ENCODE measurements around the gene CLK3. TPM values are rescaled to one million over a fixed set of nuclear protein-coding genes. Genes with fewer than 3 reads are reported as not detected.

The CLK3 gene
- total and polyA plus RNA-seq, 2 donors (not counting 3 experiments of a cell fraction or from before 2014, with no cell fraction given): 75.5 to 121 TPM

DNA sequence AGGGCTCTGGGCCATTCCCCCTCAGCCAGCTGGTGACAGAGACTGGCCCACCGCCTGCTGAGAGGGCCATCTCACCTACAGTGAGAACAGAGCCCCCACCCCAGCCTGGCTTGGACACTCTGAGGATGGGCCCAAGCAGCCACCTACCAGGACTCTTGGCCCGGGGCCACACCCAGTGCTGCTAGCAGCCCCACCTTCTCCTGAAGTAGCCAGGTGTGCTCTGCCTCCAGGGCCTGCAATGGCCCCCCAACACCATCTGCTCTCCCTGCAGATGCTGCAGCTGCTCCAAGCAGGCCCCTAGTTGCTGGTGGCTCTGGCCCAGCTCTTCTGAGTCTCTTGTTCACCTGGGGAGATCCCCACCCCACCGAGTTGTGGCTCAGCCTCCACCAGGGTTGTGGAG lies 6.8 kb upstream of the CLK3 start:
- intact Hi-C loops (cut with micrococcal nuclease) (no loop called here), dilution Hi-C loops (cut with MboI; ENCODE audit: extremely low pct_ligation_motif_present, low sequenced_read_pairs) (no loop called here)
- ChIA-PET POLR2A (no interaction called here), CTCF (interaction anchor here (1.0 to 1.4 kb wide), 2 partner anchors 13 to 19 kb away, joined by 5 to 6 read pairs; no protein-coding TSS in a partner anchor)
- Histone ChIP-seq H3K4me1 (ENCODE audit: control insufficient read depth, extremely low read depth, insufficient read depth, low read length) (no peaks in the 10 kb centered on the region), H3K9ac (replicated peaks; ENCODE audit: extremely low read depth, insufficient read depth, low read length) (no peak overlapping the region), H4K20me1 (replicated peaks; ENCODE audit: control insufficient read depth, extremely low read depth, insufficient read depth, low read length) (no peaks in the 10 kb centered on the region), H3K79me2 (ENCODE audit: control insufficient read depth, insufficient read depth, low read length) (no peaks in the 10 kb centered on the region), H3K4me3 (replicated peaks in 1 of 3; ENCODE audit: insufficient read depth in 1 of 3, low read depth in 1 of 3, low read length in 3 of 3) (no peak overlapping the region), H2AFZ (ENCODE audit: low read depth, low read length) (no peak overlapping the region), H3K4me2 (ENCODE audit: insufficient read depth, low read length) (no peak overlapping the region), H3K27me3 (ENCODE audit: control insufficient read depth in 2 of 2, insufficient read depth in 2 of 2, low read length in 2 of 2) (no peaks in the 10 kb centered on the region), H3K36me3 (ENCODE audit: control insufficient read depth in 2 of 2, extremely low read depth in 1 of 2, insufficient read depth in 2 of 2, low read length in 2 of 2) (no peaks in the 10 kb centered on the region), H3K9me1 (replicated peaks; ENCODE audit: control insufficient read depth, extremely low read depth, insufficient read depth, low read length) (no peaks in the 10 kb centered on the region), H3K9me3 (replicated peaks; ENCODE audit: control insufficient read depth, insufficient read depth, low read length) (no peaks in the 10 kb centered on the region), H3K27ac (ENCODE audit: insufficient read depth, low read depth, low read length) (no peak overlapping the region)
- FAIRE-seq (no peak), DNase-seq (ENCODE audit: low read depth, low spot score) (no peak)
- no peak for TF ChIP-seq JUN (IDR thresholded peaks at IDR 0.05; ENCODE audit: borderline replicate concordance, insufficient read depth, insufficient read length, low read depth)
- TF ChIP-seq, protein P1, sequence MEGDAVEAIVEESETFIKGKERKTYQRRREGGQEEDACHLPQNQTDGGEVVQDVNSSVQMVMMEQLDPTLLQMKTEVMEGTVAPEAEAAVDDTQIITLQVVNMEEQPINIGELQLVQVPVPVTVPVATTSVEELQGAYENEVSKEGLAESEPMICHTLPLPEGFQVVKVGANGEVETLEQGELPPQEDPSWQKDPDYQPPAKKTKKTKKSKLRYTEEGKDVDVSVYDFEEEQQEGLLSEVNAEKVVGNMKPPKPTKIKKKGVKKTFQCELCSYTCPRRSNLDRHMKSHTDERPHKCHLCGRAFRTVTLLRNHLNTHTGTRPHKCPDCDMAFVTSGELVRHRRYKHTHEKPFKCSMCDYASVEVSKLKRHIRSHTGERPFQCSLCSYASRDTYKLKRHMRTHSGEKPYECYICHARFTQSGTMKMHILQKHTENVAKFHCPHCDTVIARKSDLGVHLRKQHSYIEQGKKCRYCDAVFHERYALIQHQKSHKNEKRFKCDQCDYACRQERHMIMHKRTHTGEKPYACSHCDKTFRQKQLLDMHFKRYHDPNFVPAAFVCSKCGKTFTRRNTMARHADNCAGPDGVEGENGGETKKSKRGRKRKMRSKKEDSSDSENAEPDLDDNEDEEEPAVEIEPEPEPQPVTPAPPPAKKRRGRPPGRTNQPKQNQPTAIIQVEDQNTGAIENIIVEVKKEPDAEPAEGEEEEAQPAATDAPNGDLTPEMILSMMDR (IDR thresholded peaks at IDR 0.05; ENCODE audit: extremely low read depth in 1 of 2, insufficient read depth in 1 of 2, low read depth in 1 of 2, low read length in 2 of 2): no peak
- TF ChIP-seq POLR2A (IDR thresholded peaks at IDR 0.05; ENCODE audit: low read depth, low read length): no peak
- TF ChIP-seq, protein P2, sequence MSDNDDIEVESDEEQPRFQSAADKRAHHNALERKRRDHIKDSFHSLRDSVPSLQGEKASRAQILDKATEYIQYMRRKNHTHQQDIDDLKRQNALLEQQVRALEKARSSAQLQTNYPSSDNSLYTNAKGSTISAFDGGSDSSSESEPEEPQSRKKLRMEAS (IDR thresholded peaks at IDR 0.05; ENCODE audit: insufficient read depth, insufficient read length): no peak
- no peak for TF ChIP-seq FOS (IDR thresholded peaks at IDR 0.05; ENCODE audit: borderline replicate concordance, insufficient read depth, low read length)
- no peak for TF ChIP-seq EZH2 (IDR thresholded peaks at IDR 0.05; ENCODE audit: borderline replicate concordance, low read depth, low read length, severe bottlenecking)
- no peak for TF ChIP-seq MYC (IDR thresholded peaks at IDR 0.05; ENCODE audit: low read depth, low read length)
- TF ChIP-seq GATA2 (IDR thresholded peaks at IDR 0.05; ENCODE audit: insufficient read depth, insufficient read length, low read depth, low read length): no peak
- TF ChIP-seq POLR2AphosphoS5 (IDR thresholded peaks at IDR 0.05; ENCODE audit: insufficient read depth, low read depth, low read length): no peak
- no TSS peak for BruUV-seq (replicated peaks)

All from endothelial cell of umbilical vein (primary cell).